ENCODE data around the gene ARHGEF28. TPM values are rescaled to one million over a fixed set of nuclear protein-coding genes. Genes with fewer than 3 reads are reported as not detected.

The ARHGEF28 gene
- total RNA-seq, 1 donor from 2014 or later = 2.1 TPM

DNA sequence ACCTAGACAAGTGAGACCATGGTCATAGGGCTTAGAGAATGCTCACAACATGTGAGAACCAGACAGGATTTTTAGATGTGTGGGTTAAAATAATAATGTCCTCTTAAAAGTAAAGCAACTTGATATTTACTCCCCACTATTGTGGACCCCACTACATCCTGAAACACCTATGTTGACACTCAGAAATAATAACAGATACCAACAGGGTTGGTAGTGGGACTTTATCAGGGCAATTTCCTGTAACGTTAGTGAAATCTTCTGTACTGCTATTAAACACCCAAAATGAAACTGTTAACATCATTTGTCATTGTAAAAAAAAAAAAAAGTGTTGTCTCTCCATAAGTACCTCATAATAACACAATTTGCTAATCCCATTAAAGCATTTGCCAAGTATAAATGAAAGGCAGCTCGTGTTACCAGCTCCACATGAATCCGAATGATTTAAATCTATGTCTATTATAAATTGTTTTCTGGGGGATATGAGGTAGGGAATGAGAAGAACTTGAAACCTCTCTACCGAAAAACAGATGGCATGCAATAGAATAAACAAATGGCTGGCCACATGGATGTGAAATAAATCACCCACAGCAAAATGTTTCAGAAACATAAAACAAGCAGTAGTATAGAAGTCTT is 285.9 kb downstream of the ARHGEF28 start:
- H3K27me3 ChIP-seq (ENCODE audit: low read depth) = no peaks in the 10 kb centered on the region
- intact Hi-C loops (cut with micrococcal nuclease) = no loop called here
- H3K4me3 ChIP-seq = no peak overlapping the region
- no peak for TF ChIP-seq CTCF (IDR thresholded peaks at IDR 0.05; ENCODE audit: borderline replicate concordance)
- peaks cover 3% of the 10 kb centered on the region for H3K9me3 ChIP-seq (replicated peaks)
- no peak for DNase-seq
- H3K36me3 ChIP-seq = no peaks in the 10 kb centered on the region
- H3K4me1 ChIP-seq = peaks cover 8% of the 10 kb centered on the region
- H3K27ac ChIP-seq (replicated peaks) = no peak overlapping the region

GRCh38 chr5:73912821-73913271 is 286.9 kb downstream of the ARHGEF28 start:
- Histone ChIP-seq H3K9me3 (replicated peaks) (no peaks in the 10 kb centered on the region), H3K36me3 (no peaks in the 10 kb centered on the region), H3K27ac (replicated peaks) (no peak overlapping the region), H3K27me3 (ENCODE audit: low read depth) (no peaks in the 10 kb centered on the region), H3K4me1 (peaks cover 17% of the 10 kb centered on the region), H3K4me3 (no peak overlapping the region)
- no peak for TF ChIP-seq CTCF (IDR thresholded peaks at IDR 0.05; ENCODE audit: borderline replicate concordance)
- intact Hi-C loops (cut with micrococcal nuclease) = no loop called here
- DNase-seq = no peak

DNA sequence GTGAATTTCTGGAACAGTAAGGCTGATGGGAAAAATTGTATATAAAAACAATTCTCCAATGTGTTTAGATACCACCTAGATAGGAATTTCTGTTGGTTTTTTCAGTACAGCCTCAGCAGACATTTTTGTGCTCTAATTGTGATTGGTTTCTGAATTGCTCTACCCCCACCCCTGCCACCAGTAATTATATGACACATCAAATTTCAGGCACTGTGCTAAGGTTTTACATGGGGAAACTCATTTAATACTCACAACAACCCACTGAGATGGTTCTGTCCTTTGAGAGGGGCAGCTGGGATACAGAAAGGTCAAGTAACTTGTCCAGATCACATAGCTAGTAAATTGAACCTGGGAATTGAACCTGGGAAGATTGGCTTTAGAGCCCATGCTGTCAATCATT is 288.0 kb downstream of the ARHGEF28 start:
- Histone ChIP-seq H3K9me3 (replicated peaks) (no peaks in the 10 kb centered on the region), H3K36me3 (no peaks in the 10 kb centered on the region), H3K4me3 (no peak overlapping the region), H3K27ac (replicated peaks) (no peak overlapping the region), H3K4me1 (peaks cover 20% of the 10 kb centered on the region), H3K27me3 (ENCODE audit: low read depth) (no peaks in the 10 kb centered on the region)
- no peak for TF ChIP-seq CTCF (IDR thresholded peaks at IDR 0.05; ENCODE audit: borderline replicate concordance)
- no peak for DNase-seq
- intact Hi-C loops (cut with micrococcal nuclease) = no loop called here

- Histone ChIP-seq H3K4me3 (no peak overlapping the region), H3K36me3 (no peaks in the 10 kb centered on the region), H3K27me3 (ENCODE audit: low read depth) (no peaks in the 10 kb centered on the region), H3K4me1 (peaks cover 21% of the 10 kb centered on the region), H3K27ac (replicated peaks) (no peak overlapping the region), H3K9me3 (replicated peaks) (no peaks in the 10 kb centered on the region)
- TF ChIP-seq CTCF (IDR thresholded peaks at IDR 0.05; ENCODE audit: borderline replicate concordance) = no peak
- intact Hi-C loops (cut with micrococcal nuclease) = no loop called here
- DNase-seq = no peak
Observed at GRCh38 chr5:73915345-73915744, 289.3 kb downstream of the ARHGEF28 start.

DNA sequence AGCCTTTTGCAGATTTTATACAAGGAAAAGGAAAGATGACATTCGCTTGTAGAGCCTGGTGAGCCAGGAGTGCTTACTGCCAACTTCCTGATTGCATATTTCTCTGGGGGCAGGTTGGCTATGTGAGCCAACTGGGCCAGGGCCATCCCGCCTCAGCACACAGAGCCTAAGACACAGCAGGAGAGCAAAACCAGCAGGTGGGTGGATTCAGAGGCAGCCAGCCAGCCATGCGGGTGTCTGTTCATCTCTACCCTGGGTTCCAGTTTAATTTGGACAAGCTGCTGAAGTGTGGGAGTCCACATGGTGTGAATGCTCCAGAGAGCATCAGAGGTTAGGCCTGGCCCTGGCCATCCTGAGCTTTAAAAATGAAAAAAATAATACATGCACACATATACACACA is 291.4 kb downstream of the ARHGEF28 start:
- peak; percentile 41 for DNase-seq
- Histone ChIP-seq H3K9me3 (replicated peaks) (no peaks in the 10 kb centered on the region), H3K36me3 (no peaks in the 10 kb centered on the region), H3K4me1 (peaks cover 21% of the 10 kb centered on the region), H3K27me3 (ENCODE audit: low read depth) (no peaks in the 10 kb centered on the region), H3K4me3 (no peak overlapping the region), H3K27ac (replicated peaks) (no peak overlapping the region)
- intact Hi-C loops (cut with micrococcal nuclease) = no loop called here
- TF ChIP-seq CTCF (IDR thresholded peaks at IDR 0.05; ENCODE audit: borderline replicate concordance) = no peak
